Stimulated activated CD4-positive, alpha-beta T cell treated with anti-CD3 and anti-CD28 coated beads, Interleukin-1b, Interleukin-23, amount 100 ng/mL, for 1 hour (primary cell): ENCODE measurements around the gene MAST4.

Experiments used
- DNase-seq, 2 donors: peaks; one replicate each; pipeline ENCODE4 v3.0.0-alpha.2; 2020; ENCODE audit warnings: low read depth in 2 of 2

The MAST4 gene

DNA sequence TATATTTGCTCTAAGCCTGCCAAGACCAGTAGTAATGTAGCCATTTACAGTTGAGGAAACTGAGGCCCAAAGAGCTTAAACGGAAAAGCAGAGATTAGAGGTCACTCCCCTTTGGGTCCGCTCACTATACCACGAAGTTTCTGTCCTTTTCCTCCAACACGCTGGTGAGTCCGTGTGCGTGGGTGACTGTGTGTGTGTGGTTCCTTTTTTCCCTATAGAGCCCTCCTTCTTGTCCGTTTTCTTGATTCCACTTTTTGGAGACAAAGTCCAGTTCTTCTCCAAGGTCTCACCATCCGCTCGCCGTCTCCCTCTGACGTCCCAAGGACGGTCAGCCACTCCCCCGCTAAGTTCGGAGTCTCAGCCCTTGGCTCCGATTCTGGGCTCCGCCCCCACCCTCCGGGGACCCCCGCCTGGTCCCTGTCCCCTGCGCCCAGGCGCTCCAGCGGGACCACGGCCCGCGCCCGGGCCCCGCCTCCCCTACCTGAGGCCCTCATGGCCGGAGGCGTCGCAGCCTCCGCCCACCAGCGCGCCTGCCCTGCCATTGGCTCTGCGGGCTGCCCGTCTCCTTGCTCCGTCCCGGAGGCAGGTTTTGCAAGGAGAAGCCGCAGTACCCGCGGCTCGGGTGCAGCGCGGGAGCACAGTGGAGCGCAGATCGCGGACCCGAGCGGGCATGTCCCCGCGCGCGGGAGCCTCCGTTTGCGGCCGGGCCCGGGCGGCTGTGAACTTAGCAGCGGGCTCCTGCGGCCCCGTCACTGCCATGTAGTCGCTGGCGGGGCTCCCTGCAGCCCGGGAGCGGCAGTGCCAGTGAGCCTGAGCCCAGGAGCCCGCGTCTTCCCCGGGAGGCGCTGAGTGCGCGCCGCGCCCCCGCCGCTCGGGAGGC, at the start of gene MAST4:
TSS of gene MAST4 (plus strand) at position 638 of the 880 bp plus-strand sequence. CDS start 263 bp downstream, outside the sequence.
- peak in 1 of 2 donors; percentile 34 for DNase-seq

DNA sequence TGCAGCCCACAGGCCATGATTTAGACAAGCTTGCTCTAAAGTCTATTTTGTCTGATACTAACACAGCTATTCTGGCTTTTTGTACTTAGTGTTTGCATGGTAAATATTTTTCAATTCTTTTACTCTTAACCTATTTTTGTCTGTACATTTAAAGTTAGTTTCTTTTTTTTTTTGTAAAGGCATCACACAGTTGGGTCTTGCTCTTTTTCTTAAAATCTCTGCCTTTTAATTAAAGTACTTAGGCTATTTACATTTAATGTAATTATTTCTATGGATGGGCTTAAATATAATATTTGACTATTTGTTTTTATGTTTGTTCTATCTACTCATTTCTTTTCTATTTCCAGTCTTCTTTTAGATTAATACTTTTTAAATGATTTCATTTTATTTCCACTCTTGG, 49.7 kb upstream of the MAST4 start:
- DNase-seq: no peak

DNA sequence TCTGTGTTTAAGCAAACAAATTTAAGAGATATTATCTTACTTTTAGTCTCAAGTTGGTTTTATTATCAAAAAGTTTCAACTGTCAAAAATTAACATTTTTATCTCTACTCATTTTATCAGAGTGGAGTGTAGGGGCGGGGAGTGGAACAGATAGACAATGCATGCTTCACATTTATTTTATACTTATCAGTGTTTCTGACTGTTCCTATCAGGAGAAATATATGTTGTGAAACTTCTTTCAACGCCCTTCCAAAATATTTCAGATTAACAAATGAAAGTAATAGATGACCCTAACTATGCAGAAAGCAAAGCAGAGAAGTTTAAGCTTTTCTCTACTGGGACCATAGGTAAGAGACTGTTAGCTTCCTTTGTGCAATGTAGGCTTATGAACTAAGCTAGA, 44.9 kb upstream of the MAST4 start:
- no peak for DNase-seq

DNA sequence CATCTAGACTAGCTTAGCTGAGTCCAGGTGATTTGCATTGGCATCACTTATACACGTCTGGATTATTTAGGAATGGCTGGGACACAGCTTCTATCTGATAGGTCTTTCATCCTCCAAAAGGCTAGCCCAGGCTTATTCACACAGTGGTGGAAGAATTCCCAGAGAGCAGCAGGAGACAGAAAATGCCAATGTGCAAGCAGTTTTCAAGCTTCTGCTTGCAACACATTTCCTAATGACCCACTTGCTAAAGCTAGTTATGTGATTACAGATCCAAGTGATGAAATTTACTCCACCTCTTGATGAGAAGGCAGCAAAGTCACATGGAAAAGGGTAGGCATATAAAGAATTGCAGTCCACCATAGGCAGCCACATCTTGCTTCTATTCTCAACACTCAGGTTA, 44.2 kb upstream of the MAST4 start:
- no peak for DNase-seq

DNA sequence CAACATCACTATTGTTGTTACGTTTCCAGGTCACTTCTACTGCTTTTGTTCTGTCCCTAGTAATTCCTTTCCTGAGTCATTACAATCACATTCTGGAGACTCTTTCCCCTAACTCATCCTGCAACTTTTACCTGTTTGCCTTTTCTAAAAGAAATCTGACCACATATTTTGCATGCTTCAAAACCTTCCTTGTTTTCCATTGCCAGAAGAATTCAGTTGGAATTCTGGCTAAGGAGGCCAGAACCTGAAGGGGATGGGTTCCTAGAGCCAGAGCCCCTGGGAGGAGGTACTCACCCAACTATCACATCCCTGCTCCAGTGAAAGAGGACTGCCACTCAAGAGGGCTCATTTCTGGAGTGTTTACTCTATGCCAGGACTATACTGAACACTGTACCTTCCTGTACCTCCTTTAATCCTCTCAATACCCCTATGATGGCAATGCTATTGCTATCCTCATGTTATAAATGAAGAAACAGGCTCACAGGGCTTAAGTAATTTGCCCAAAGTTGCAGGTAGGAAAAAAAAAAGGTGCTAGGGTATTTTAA, 42.8 kb upstream of the MAST4 start:
- no peak for DNase-seq

DNA sequence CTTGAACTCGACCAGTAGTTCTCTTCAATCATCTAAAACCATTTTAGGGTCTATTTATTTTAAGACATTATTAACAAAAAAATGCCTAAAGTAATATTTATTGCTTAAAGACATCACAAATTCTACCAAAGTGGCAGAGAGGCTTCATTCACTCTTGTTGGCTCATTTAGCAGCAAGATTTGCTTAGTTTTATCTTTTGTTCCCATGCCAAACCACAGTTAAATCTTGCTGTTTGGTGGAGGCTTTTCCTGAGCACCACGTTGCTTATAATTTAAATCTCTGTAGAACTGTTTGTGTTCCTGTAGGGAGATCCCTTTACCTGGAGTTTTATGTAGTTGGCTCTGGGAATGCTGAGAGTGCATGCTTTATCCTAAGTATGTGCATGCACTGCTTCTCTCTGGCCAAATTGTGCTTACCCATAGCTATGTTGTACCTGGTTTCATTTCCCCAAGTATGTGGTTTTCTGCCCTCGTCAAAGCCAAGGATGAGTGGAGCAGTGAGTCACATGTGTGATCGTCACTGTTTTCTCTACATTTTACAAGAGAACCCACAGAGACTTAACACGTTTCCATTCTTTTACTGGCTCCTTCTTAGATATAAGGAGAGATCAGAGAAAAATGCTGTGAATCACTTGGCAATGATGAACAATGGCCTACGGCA, 42.1 kb upstream of the MAST4 start:
- no peak for DNase-seq

DNA sequence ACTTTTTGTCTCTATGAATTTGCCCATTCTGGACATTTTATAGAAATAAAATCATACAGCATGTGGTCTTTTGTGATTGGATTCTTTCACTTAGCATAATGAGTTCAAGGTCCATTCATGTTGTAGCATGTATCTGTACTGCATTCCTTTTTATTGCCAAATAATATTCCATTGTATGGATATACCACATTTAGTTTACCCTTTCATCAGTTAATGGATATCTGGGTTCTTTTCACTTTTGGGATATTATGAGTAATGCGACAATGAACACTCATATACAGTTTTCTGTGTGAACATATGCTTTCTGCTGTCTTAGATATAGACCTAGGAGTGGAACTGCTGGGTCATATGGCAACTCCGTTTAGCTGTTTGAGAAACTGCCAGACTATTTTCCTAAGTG, 41.3 kb upstream of the MAST4 start:
- no peak for DNase-seq

DNA sequence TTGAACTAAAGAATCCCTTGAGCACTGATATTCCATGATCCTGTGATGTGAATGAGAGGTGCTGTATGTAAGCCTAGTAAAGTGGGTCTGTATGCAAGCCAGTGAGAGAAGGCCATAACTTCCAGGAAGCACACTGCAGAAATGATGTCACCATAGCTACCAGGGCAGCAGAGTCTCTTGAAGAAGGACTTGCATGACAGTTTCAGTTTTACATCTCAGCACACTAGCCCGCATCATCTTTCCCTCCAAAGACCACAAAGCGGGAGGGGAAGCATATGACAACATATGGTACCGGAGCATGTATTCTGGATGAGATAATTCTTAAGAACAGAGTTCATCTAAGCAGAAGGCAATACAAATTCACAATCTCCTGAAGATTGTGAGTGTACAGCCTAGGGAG, 37.6 kb upstream of the MAST4 start:
- no peak for DNase-seq

DNA sequence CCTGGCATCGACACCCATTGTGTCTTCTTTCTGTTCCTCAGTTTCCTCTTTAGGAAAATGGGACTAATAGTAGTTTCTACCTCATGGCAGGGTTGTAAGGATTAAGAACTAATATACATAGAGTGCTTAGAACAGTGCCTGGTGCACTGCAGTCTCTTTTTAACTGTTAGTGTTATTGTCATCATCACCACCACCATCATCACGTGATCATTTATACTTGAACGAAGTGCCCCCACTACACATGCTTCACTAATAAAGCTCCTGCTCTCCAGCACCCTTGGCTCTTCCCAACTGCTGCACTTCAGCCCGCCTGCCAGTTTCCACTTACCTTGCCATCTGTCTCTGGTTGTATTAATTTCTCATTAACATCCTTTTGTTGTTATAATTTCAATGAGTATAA, 35.8 kb upstream of the MAST4 start:
- DNase-seq: no peak

DNA sequence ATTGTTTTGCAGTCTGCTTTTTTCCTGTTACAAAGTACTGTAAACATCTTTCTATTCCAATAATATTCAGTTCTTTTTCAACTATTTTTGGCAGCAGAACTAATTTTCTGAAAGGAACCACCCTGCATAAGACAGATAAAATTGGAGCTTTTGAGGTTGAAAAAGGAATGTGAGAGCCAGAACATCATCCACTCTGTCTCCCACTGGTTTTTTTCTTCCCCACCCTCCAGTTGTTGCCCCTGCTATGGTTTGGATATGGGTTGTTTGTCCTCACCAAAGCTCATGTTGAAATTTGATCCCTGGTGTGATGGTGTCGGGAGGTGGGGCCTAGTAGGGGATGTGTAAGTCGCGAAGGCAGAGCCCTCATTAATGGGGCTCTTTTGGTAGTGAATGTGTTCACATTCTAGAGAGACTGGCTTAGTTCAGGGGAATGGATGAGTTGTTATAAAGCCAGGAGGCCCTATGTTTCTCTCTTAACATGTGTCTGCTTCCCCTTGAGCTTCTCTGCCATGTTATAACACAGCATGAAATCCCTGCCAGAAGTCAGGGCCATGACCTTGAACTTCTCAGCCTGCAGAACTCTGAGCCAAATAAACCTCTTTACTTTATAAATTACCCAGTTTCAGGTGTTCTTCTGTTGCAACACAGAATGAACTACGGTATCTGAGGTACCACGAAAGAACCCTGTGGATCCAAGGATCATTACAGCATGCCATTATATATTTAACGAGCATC, 34.8 kb upstream of the MAST4 start:
- DNase-seq: no peak

DNA sequence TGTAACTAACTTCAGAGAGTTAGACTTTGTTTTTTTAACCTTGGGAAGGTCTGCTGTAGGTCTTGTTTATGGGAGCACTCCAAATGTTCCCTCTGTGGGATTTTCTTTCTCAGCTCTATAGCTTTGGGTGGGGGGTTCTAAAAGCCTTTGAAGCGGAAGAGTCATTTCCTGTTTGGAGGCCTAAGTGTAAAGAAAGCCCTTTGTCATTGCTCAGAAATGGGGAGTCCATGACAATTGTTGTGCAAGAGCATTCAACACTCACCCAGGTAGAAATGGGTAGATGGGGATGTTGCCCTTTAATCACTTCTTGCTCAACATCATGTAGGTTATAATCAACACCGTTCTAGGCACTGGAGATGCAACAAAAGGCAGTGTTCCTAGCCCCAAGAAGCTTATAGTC, 30.3 kb upstream of the MAST4 start:
- DNase-seq: no peak

DNA sequence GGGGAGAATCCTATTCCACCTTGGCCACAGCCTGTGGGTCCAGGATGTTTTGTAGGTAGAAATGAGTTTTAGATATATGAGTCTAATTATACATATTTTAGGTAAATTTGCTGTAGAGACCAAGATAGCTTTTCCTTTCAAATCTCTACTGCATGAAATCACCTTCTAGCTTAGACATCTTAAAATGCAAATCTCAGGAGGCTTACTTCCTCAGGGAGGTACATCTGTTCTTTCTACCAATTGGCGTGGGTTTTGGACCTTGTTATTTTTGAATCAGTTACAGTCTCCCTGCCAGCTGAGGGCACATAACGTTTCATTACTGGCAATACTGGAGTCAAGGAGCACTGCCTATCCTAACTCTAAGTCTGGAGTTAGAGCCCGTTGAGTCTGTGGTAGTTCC, 28.7 kb upstream of the MAST4 start:
- no peak for DNase-seq

DNA sequence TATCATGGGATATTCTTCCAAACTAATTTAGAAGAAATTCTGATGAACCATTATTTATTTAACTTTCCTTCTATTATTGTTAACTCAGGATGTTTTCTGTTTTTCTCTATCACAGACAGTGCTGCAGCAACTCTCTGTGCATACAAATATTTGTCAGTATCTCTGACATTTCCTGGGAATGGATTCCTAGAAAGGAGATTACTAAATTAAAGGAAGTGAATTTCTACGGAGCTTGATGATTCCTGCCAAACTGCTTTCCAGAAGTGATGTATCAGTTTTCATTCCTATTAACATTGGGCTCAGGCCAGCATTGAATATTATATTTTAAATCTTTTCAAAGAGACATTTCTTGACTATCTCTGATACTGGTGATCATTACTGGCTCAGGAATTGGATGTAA, 26.0 kb upstream of the MAST4 start:
- no peak for DNase-seq

DNA sequence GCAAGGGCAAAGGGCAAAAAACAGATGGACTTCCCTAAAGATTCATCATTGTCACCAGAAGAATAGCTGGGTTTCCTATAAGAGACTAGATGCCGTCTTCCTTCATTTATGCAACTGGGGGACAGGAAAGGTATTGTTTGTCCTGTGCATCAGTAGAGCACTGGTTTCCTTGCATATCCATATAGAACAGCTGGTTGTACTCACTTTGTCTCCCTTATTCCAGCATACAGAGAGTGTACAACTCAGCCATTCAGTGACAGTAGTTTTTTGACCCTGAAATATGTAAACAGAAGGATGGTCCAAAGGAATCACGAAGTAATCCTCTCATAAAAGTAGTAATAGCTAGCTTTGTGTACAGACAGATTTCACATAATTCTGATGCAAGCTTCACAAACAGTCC, 22.5 kb upstream of the MAST4 start:
- no peak for DNase-seq

DNA sequence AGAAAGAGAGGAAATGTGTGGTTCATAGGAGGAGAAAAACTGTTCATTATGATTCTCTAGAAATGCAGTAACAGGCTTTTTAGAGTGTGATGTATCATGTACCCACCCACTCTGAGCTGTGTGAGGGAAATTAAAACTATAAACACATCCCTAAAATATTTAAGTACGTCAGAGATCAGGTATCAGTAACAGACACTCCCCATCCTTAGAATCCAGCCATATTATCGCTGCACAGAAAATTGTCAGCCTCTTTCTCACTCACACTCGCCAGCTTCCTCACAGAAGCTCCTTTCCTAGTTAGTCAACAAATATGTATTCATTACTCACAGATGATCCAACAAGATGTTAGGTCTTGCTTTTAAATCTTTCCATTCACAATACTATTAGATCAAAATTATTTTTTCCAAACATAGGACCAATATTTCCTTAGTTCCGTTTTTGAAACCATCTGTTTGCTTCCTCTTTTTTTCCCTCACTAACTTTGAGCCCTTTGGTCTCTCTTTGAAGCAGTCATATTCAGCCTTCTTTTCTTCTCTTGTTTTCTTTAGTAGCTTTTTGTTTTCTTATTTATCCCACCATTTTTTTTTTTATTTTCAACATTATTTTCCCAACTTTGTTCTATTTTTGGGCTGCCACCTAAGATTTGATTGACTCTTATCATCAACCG, 13.6 kb upstream of the MAST4 start:
- no peak for DNase-seq

DNA sequence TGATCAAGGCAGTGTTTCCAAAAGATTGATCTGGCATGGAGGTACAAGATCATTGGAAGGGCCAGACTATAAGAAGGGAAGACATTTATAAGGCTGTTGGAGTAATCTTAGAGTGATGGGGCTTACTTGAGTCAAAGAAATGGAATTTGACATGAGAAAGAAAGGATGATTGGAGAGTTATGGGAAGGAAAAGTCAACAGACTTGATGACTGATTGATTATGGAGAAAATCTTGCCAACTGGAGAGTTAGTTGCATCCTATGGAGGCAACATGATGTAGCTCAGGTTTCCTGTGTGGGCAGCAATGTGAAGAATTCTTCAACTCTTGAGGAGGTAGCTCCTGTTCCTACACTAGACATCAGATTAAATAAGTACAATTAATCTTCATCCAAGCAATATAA, 10.9 kb upstream of the MAST4 start:
- DNase-seq: no peak

DNA sequence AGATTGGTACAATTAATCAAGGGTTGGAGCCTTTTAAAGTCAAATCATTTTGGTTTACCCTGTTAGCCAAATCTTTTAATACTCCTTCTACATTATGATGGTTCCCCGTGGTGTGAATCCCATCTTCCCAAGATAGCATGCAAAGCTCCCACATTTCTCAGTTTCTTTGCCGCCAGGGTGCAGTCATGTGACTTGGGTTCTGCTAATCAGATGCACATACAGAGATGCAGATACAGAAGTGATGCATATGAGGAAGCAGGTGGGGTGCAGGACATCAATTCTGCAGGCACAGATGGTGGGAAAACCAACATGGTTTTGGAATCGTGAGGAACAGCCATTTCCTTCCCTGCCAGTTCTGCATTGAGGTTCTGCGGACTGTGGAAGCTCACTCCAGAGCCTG, 8.4 kb upstream of the MAST4 start:
- DNase-seq: no peak

DNA sequence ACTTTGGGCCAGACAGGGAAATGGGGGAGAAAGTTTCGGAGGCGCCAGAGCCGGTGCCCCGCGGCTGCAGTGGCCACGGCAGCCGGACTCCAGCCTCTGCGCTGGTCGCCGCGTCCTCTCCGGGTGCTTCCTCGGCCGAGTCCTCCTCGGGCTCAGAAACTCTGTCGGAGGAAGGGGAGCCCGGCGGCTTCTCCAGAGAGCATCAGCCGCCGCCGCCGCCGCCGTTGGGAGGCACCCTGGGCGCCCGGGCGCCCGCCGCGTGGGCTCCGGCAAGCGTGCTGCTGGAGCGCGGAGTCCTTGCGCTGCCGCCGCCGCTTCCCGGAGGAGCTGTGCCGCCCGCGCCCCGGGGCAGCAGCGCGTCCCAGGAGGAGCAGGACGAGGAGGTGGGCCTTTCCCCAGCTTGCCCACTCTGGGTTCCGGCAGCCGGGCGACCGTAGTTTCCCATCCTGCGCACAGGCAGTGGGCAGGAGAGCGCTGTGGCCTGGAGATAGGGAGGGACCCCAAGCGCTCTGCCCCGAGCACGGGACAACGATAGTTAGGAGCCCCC, 516 bp downstream of the MAST4 start:
- no peak for DNase-seq

DNA sequence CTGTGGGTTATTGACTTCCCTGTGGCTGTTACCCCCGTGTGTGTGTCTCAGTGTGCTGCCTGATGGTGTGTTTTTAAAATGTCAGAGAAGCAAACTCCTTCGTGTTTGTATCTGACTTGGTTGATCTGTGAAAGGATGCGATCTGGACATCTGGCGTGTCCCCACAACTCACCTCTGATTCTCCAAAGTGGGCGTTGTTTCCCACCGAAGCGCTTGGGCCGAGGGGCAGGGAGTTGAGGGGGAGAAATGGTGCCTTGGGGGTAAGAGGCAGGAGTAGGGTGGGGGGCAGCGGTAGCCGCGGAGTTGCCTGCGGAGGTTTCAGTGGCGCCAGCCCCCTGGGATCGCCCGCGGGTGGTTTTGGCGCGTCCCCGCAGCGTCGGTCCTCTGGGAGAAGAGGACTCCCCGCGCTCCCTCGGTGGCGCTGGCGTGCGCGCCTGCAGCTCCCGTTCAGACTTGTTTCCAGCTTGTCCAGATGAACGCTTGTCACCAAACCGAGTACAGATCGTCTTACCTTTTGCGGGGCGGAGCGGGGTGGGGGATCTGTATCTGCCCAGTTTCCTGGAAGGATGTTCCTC, 1.1 kb downstream of the MAST4 start:
- DNase-seq: no peak

DNA sequence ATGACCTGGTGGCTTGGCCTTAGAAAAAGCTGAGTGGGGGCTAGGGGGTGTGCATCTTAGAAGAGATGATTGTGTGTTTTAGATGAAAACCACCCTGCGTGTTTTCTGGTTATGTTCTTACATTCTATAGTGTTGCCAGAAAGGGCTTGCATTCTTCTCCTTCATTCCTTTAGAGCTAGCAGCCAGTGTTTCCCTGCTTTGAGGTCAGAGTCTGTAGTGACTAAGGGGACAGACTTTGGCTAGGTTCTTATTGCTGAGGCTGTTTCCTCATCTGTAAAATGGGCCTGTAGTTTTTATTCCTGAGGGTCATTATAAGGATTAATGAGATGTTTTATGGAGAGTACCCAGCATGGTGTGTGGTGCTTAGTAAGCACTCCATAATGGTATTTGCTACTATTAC, 6.4 kb downstream of the MAST4 start:
- no peak for DNase-seq

DNA sequence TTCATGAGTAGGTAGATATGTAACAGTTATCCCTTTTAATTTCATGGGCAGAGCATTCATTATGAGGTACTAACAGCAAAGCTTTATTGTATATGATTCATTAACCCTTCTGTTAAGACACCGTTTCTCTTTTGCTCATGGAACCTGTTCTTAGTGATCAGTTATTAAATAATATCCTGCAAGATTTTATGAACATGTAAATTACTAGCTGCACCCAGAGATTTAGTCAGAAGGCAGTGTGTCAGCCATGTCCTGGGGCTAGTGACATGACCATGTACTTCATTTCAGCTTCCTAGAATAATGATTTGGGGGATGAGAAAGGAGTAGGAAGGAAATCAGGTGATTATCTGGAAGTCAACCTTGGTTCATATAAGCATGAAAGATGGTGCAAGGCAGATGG, 7.0 kb downstream of the MAST4 start:
- no peak for DNase-seq
